K562 (cell line): ENCODE data around the gene IZUMO4. TPM values are rescaled to one million over a fixed set of nuclear protein-coding genes. Genes with fewer than 3 reads are reported as not detected.

Source experiments
- CHCHD3 ChIP-seq: fragments of 250-450 bp; sonication (Bioruptor Pico); IDR thresholded peaks from 2 replicates; pipeline ENCODE4 v2.1.2; 2022; ENCODE audit warnings: mild to moderate bottlenecking
- CREB1 ChIP-seq, 2 experiments: sonication (generic) in 1 of 2; formaldehyde crosslinking in 1 of 2; IDR thresholded peaks; 2 replicates each; pipeline versions ENCODE4 v1.6.1 to v1.8.0; 2012 to 2022; ENCODE audit warnings: inconsistent platforms in 1 of 2, mild to moderate bottlenecking in 1 of 2, missing genetic modification reagents in 1 of 2, moderate library complexity in 1 of 2
- EP300 ChIP-seq: IDR thresholded peaks from 2 replicates; pipeline ENCODE4 v1.6.1; 2012; ENCODE audit warnings: low read length, improper control_type of control experiment
- FOS ChIP-seq: IDR thresholded peaks from 3 replicates; pipeline ENCODE4 v1.6.1; 2011; ENCODE audit not compliant: insufficient read length; ENCODE audit errors: extremely low read depth
- GTF2E2 ChIP-seq: fragments of 200-800 bp; sonication (Bioruptor generic); IDR thresholded peaks from 2 replicates; pipeline ENCODE4 v1.6.1; 2016; ENCODE audit warnings: missing genetic modification characterization, missing compliant biosample characterization
- HMGXB4 ChIP-seq: sonication (generic); formaldehyde crosslinking; IDR thresholded peaks from 2 replicates; pipeline ENCODE4 v1.8.1; 2023; ENCODE audit warnings: mild to moderate bottlenecking, missing genetic modification reagents
- MEF2A ChIP-seq: IDR thresholded peaks from 2 replicates; pipeline ENCODE4 v1.6.1; 2011; ENCODE audit warnings: low read depth, mild to moderate bottlenecking, low read length, moderate library complexity; ENCODE audit not compliant: control insufficient read depth
- MTA3 ChIP-seq: fragments of 450-650 bp; formaldehyde crosslinking; IDR thresholded peaks from 2 replicates; pipeline ENCODE4 v1.6.1; 2017; ENCODE audit warnings: mild to moderate bottlenecking, borderline replicate concordance
- NR4A1 ChIP-seq, 2 experiments: fragments of 250-450 bp in 1 of 2; fragments of 450-650 bp in 1 of 2; sonication (Bioruptor Pico) in 1 of 2; IDR thresholded peaks; 2 replicates each; pipeline versions ENCODE4 v1.4.0 to v1.6.1; 2016 to 2020; ENCODE audit warnings: mild to moderate bottlenecking in 2 of 2, missing compliant biosample characterization in 1 of 2, missing genetic modification characterization in 1 of 2, moderate library complexity in 1 of 2
- PCBP2 ChIP-seq: fragments of 200-400 bp; formaldehyde crosslinking; IDR thresholded peaks from 2 replicates; pipeline ENCODE4 v1.6.1; 2018; ENCODE audit warnings: low read length, low read depth, mild to moderate bottlenecking, moderate library complexity; ENCODE audit not compliant: poor library complexity, severe bottlenecking
- PRPF4 ChIP-seq: fragments of 200-400 bp; formaldehyde crosslinking; IDR thresholded peaks from one replicate; pipeline ENCODE4 v1.6.1; 2017; ENCODE audit warnings: low read length, low read depth, mild to moderate bottlenecking; ENCODE audit not compliant: insufficient read depth, poor library complexity, severe bottlenecking
- RFX1 ChIP-seq: fragments of 450-650 bp; IDR thresholded peaks from 2 replicates; pipeline ENCODE4 v1.6.1; 2016; ENCODE audit warnings: mild to moderate bottlenecking, moderate library complexity
- SMARCC2 ChIP-seq: fragments of 450-650 bp; IDR thresholded peaks from 2 replicates; pipeline ENCODE4 v1.6.1; 2017; ENCODE audit warnings: antibody characterized with exemption, moderate library complexity, mild to moderate bottlenecking, low read depth
- ZNF316 ChIP-seq: fragments of 450-650 bp; IDR thresholded peaks from 2 replicates; pipeline ENCODE4 v1.6.1; 2016
- ZNF445 ChIP-seq: fragments of 250-450 bp; sonication (Bioruptor Pico); IDR thresholded peaks from 2 replicates; pipeline ENCODE4 v1.4.0; 2020; ENCODE audit warnings: low read depth, mild to moderate bottlenecking, moderate library complexity
- ZNF830 ChIP-seq: fragments of 250-450 bp; sonication (Bioruptor Pico); IDR thresholded peaks from 2 replicates; pipeline ENCODE4 v1.5.0; 2021; ENCODE audit warnings: mild to moderate bottlenecking
- polyA plus RNA-seq, 8 experiments: library from polyadenylated mRNA; depleted of rRNA in 4 of 8; stranded (reverse) in 5 of 8; unstranded in 3 of 8; fragments of >200 nt; fragmentation: Nextera tagmentation in 2 of 8; fragmentation: Illumina TruSeq in 1 of 8; extraction: Ambion mirVana in 2 of 8; extraction: Trizol in 1 of 8; gene quantifications; 2 replicates each; pipeline versions ENCODE4 v1.2.1 to v1.2.3, GENCODE V29; 2011 to 2014; ENCODE audit warnings: inconsistent platforms in 1 of 8, missing spikeins in 1 of 8
- total RNA-seq, 7 experiments: library from RNA; depleted of rRNA in 6 of 7; stranded (reverse); fragments of >200 nt in 6 of 7; fragmentation: Illumina TruSeq in 2 of 7; extraction: Trizol in 2 of 7; gene quantifications; 2 replicates each; pipeline versions ENCODE4 v1.2.1 to v1.2.3, GENCODE V29; 2011 to 2021; ENCODE audit warnings: low replicate concordance in 1 of 7
- TF ChIP-seq, protein P1 (sequence below), 2 experiments: fragments of 450-650 bp; IDR thresholded peaks; 2 replicates each; pipeline ENCODE4 v1.6.1; 2016
- TF ChIP-seq, protein P2 (sequence below): fragments of 150-350 bp; conservative IDR thresholded peaks from 2 replicates; pipeline ENCODE4 v1.6.1; 2014; ENCODE audit warnings: low read length
- TF ChIP-seq, protein P3 (sequence below): fragments of 450-650 bp; formaldehyde crosslinking; IDR thresholded peaks from 2 replicates; pipeline ENCODE4 v1.4.0; 2020; ENCODE audit warnings: mild to moderate bottlenecking, moderate library complexity

The IZUMO4 gene
- total and polyA plus RNA-seq, 9 of the 15 experiments (the other 6 are each of a cell fraction or from before 2014, with no cell fraction given), result 0.07 to 3.9 (median 1.2) TPM

- TF ChIP-seq GTF2E2 (tag), result 0 out of 2 replicates have a peak, but pooled peaks have one; percentile 68
- TF ChIP-seq, protein P1, sequence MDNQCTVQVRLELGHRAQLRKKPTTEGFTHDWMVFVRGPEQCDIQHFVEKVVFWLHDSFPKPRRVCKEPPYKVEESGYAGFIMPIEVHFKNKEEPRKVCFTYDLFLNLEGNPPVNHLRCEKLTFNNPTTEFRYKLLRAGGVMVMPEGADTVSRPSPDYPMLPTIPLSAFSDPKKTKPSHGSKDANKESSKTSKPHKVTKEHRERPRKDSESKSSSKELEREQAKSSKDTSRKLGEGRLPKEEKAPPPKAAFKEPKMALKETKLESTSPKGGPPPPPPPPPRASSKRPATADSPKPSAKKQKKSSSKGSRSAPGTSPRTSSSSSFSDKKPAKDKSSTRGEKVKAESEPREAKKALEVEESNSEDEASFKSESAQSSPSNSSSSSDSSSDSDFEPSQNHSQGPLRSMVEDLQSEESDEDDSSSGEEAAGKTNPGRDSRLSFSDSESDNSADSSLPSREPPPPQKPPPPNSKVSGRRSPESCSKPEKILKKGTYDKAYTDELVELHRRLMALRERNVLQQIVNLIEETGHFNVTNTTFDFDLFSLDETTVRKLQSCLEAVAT (IDR thresholded peaks at IDR 0.05), result peak in 1 of 2 experiments; percentile 60; a peak in 1 of 4 replicates
- TF ChIP-seq, protein P2, sequence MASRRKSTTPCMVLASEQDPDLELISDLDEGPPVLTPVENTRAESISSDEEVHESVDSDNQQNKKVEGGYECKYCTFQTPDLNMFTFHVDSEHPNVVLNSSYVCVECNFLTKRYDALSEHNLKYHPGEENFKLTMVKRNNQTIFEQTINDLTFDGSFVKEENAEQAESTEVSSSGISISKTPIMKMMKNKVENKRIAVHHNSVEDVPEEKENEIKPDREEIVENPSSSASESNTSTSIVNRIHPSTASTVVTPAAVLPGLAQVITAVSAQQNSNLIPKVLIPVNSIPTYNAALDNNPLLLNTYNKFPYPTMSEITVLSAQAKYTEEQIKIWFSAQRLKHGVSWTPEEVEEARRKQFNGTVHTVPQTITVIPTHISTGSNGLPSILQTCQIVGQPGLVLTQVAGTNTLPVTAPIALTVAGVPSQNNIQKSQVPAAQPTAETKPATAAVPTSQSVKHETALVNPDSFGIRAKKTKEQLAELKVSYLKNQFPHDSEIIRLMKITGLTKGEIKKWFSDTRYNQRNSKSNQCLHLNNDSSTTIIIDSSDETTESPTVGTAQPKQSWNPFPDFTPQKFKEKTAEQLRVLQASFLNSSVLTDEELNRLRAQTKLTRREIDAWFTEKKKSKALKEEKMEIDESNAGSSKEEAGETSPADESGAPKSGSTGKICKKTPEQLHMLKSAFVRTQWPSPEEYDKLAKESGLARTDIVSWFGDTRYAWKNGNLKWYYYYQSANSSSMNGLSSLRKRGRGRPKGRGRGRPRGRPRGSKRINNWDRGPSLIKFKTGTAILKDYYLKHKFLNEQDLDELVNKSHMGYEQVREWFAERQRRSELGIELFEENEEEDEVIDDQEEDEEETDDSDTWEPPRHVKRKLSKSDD, result no peak
- no peak for TF ChIP-seq SMARCC2
- 0 out of 2 replicates have a peak, but pooled peaks have one; percentile 36 for TF ChIP-seq ZNF830 (CRISPR knock-in tag)
- TF ChIP-seq PCBP2, result no peak
- TF ChIP-seq RFX1, result peak; percentile 94
- no peak for TF ChIP-seq ZNF316
- peak; percentile 79; the same call in 1 of the 2 replicates for TF ChIP-seq CHCHD3
- TF ChIP-seq PRPF4, result no peak
- TF ChIP-seq CREB1 (IDR thresholded peaks at IDR 0.05), result no peak; the same call in none of the 2 replicates
- TF ChIP-seq CREB1 (CRISPR knock-in tag; IDR thresholded peaks at IDR 0.05), result peak; percentile 74; the same call in 1 of the 2 replicates
- TF ChIP-seq, protein P3, sequence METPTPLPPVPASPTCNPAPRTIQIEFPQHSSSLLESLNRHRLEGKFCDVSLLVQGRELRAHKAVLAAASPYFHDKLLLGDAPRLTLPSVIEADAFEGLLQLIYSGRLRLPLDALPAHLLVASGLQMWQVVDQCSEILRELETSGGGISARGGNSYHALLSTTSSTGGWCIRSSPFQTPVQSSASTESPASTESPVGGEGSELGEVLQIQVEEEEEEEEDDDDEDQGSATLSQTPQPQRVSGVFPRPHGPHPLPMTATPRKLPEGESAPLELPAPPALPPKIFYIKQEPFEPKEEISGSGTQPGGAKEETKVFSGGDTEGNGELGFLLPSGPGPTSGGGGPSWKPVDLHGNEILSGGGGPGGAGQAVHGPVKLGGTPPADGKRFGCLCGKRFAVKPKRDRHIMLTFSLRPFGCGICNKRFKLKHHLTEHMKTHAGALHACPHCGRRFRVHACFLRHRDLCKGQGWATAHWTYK (CRISPR knock-in tag), result 0 out of 2 replicates have a peak, but pooled peaks have one; percentile 30
- peak; percentile 15 for TF ChIP-seq FOS
- TF ChIP-seq EP300, result peak; percentile 6; the same call in 1 of the 2 replicates
- TF ChIP-seq MTA3, result no peak; the same call in 1 of the 2 replicates
- TF ChIP-seq NR4A1 (CRISPR knock-in tag; IDR thresholded peaks at IDR 0.05), result no peak
- TF ChIP-seq NR4A1 (tag; IDR thresholded peaks at IDR 0.05), result peak; percentile 62; the same call in 1 of the 2 replicates
- TF ChIP-seq HMGXB4 (CRISPR knock-in tag), result no peak
- TF ChIP-seq MEF2A, result no peak
- no peak for TF ChIP-seq ZNF445
Measured at GRCh38 chr19:2061495-2062388, 35.0 kb upstream of the IZUMO4 start (continued).
